Loucy (cell line): ENCODE measurements around the gene DCUN1D2.

Source experiments
- CTCF ChIP-seq: fragments of 200-600 bp; sonication (generic); conservative IDR thresholded peaks from 2 replicates; pipeline ENCODE4 v1.5.1; 2014; ENCODE audit warnings: mild to moderate bottlenecking, antibody characterized with exemption, low read length
- EZH2phosphoT487 ChIP-seq: fragments of 200-600 bp; IDR thresholded peaks from 2 replicates; pipeline ENCODE4 v1.6.1; 2018; ENCODE audit warnings: antibody characterized with exemption, mild to moderate bottlenecking, moderate library complexity, borderline replicate concordance

GRCh38 chr13:113499936-113500335 is 9.4 kb upstream of the DCUN1D2 start:
- TF ChIP-seq CTCF (no peak), EZH2phosphoT487 (no peak)
